GM19468 (cell line): ENCODE measurements around the gene LY6G6C.

ENCODE experiments used
- ATAC-seq: cut with Tn5 transposase; IDR thresholded peaks from one replicate; pipeline ENCODE4 v1.9.1; 2021; ENCODE audit warnings: mild to moderate bottlenecking, moderate library complexity, moderate number of reproducible peaks; ENCODE audit not compliant: unreplicated experiment; ENCODE audit errors: extremely low read depth

Gene LY6G6C

GRCh38 chr6:31687321-31687720 lies 34.2 kb downstream of the LY6G6C start:
- no peak for ATAC-seq

- no peak for ATAC-seq
Measured at GRCh38 chr6:31686483-31686882, 35.1 kb downstream of the LY6G6C start.

GRCh38 chr6:31683591-31683990 lies 38.0 kb downstream of the LY6G6C start:
- no peak for ATAC-seq

- ATAC-seq = no peak
Measured at GRCh38 chr6:31681135-31681671, 40.3 kb downstream of the LY6G6C start.

- no peak for ATAC-seq
Measured at GRCh38 chr6:31680226-31681134, 41.1 kb downstream of the LY6G6C start, which contains the start of gene LY6G5C. Gene LY6G5C, minus strand, starts transcription at chr6:31681067. Its CDS starts 694 bp downstream, at chr6:31680373.

- no peak for ATAC-seq
Measured at GRCh38 chr6:31677955-31678354, 43.6 kb downstream of the LY6G6C start.

- ATAC-seq = no peak
Measured at GRCh38 chr6:31676904-31677303, 44.6 kb downstream of the LY6G6C start.

- no peak for ATAC-seq
Measured at GRCh38 chr6:31676322-31676903, 45.1 kb downstream of the LY6G6C start.

GRCh38 chr6:31669676-31670075 lies 51.9 kb downstream of the LY6G6C start, which contains the start of gene LY6G5B:
Gene LY6G5B, plus strand, starts transcription at chr6:31669976. Its CDS starts 975 bp downstream, at chr6:31670951.
- ATAC-seq = no peak
